Stimulated activated CD4-positive, alpha-beta T cell treated with anti-CD3 and anti-CD28 coated beads, Interleukin-4, amount 100 ng/mL, for 24 hours (primary cell): ENCODE measurements around the gene FBXO41.

Experiments used
- DNase-seq: peaks from one replicate; pipeline ENCODE4 v3.0.0-alpha.2; 2020

The FBXO41 gene

DNA sequence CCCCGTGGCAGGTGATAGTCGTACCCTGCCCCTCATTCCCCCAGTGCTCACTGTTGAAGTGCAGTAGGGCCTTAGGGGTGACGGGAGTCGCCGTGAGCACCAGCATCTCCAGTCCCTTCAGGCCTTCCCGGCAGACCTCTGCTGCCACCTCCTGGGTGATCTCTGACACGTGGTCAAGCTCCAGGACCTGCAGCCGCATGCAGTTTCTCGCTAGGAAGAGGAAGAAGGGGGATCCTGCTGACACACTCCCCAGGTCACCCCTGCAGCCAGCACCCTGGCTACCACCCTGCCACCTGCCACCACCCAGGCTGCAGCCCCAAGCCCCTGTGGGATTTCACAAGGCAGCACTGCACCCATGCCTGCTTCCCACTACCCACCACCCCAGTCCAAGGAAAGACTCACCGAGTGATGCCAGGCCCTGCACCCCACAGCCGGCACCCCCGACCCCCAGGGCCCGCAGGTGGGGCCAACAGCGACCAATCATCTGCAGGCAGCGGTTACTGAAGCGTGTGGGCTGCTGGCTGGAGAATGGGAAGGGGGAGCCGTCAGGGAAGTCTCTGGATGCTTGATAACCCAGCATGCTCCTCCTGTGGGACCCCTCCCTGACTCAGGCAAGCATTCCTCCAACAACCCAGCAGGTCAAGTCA, 23.8 kb downstream of the FBXO41 start:
- DNase-seq, result no peak

DNA sequence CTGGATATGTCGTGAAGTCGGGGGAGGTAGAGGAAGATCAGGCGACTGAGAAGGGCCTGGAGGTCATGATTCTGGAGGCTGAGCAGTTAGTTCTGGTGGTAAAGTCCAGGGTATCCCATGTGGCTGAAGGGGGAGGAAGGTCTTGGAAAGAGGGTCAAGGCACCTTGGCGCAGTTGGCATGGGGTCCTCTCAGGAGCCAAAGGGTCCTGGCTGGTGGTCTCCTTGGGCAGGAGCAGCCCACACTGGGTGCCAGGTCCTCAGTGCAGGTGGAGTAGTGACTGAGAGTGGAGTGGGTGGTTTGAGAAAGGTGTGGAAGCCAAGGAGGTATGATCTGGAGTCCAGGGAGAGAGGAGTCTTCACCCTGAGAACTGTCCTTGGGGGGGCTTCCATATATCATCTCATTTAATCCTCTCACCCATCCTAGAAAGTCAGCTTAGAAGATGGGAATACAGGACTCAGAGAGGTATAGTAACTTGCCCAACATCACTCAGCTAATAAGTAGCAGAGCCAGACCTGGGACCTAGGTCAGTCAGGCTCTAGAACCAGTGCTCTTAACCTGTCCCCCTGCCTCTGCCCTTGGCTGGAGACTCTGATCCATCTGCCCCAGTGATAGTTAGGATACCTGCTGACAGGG, 24.5 kb downstream of the FBXO41 start:
- no peak for DNase-seq

DNA sequence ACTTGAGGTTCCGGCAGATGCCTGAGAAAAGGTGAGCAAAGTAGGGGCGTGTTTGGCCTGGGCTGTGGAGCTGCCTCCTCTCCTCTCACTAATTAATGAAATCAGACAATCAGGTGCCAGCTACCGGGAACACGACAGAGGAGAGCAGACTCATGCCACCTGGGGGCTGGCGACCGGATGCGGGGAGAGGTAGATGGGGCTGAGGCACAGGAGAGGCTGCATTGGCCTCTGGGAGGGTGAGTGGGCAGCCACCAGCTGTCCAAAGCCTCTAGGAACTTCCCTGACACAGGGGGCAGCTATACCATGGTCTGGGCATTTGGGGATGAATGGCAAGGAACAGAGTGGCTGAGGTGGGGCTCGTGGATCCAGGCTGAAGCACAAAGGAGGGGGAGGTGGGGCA, 25.0 kb downstream of the FBXO41 start:
- DNase-seq, result no peak

DNA sequence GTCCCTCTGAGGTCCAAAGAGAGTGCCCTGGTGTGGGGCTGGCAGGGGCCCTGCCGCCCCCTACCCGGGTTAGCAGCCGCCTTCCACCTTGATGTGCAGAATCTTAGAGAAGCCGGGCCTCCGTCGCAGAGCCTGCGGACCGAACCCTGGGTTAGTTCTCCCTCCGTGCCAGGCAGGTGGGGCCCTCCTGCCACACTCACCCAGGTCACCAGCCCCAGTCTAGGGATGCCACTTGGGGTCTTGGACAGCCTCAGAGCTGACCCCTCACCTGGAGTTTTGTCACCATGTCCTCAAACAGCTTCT, 25.4 kb downstream of the FBXO41 start:
- DNase-seq, result no peak

DNA sequence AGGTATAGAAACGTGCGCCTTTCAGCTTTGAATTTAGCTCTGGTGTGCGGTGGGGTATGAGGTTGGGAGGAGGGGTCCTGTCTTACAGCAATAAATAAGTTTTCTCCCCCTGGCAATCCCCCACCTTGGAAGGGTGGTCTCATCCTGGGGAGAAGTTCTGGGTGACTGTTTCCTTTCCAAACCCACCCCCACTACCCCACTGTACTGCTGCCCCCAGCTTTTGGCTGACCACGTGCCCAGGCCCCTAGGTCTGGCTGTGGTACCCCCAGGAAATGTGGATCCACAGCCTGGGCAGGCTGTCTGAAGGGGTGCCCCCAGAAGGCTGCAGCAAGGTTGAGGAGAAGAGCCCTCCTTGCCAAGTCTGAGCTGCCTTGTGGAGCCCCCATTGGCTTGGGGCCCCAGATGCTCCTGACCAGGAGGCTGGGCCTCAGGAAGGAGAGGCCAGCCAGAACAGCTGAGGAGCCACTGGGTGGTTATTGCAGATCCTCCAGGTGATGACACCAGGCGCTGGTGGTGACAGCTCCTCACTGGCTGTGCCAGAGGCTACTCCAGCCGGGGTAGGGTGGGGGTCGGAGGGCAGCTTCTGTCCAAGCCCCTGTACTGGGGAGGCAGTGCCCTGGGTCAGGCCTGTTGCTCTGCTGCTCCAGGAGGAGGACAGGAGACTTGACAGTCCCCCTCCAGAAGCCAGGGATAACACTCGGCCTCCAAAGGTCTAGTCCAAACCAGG, 25.9 kb downstream of the FBXO41 start:
- DNase-seq, result no peak

DNA sequence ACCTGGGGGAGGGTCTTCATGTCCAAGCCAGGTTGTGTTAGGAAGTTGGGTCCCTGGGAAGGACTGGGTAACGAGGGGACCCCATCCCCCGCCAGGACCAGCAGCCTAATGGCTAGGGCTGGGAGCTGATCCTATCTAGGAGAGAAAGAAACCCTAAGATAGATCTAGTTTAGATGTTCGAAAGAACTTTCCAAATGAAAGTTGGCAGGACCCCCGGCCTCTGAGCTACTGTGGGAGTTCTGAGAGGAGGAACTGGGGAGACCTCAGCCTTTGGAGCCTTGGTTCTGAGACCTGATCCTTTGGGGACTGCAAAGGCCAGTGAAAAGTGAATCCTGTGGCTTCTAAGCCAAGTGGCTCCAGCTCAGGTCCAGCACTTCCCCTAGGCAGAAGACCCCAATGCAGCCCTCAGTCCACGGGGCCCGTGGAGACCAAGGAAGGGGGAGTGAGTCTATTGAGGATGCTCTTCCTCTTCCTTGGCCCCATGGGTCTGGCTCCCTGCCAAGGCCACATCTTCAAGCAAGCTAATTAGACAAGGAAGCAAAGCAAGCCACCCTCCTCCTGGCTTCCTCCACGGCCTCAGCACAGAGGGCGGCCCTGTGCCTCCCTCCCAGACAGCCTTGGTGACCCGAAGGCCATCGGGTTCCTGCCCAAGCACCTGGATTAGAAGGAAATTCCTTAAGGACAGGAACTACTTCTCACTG, 26.7 kb downstream of the FBXO41 start:
- no peak for DNase-seq

DNA sequence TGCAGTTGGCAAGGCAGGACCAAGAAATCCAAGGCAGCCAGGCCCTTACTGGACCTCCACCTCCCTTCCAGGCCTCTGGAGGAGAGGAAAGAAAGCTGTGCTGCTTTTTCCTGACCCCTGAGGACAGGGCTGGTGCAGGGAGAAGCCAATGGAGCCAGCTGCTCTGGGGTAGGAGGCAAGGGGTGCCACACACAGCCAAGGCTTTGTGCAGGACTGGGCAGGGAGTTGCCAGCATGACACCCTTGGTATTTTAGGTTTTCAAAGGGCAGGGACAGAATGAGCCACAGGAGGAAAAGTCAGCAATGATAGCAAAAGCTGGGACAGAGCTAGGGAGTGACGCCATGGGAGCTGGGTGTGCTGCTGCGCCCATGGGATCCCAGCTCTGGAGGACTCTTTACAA, 27.3 kb downstream of the FBXO41 start:
- no peak for DNase-seq

DNA sequence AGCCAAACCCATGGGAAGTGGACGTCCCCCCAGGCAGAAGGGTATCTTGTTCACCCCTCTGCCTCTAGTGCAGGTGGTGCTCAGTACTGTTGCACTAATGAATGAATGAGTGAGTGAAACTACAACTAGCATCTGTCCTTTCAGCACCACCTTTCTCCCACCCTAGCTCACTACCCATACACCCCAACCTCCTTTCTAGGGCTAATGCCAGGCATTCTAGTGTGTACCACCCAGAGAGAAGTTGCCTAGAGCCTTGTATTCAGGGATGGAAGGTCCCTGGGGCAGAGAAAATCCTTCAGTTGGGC, 27.7 kb downstream of the FBXO41 start:
- no peak for DNase-seq

DNA sequence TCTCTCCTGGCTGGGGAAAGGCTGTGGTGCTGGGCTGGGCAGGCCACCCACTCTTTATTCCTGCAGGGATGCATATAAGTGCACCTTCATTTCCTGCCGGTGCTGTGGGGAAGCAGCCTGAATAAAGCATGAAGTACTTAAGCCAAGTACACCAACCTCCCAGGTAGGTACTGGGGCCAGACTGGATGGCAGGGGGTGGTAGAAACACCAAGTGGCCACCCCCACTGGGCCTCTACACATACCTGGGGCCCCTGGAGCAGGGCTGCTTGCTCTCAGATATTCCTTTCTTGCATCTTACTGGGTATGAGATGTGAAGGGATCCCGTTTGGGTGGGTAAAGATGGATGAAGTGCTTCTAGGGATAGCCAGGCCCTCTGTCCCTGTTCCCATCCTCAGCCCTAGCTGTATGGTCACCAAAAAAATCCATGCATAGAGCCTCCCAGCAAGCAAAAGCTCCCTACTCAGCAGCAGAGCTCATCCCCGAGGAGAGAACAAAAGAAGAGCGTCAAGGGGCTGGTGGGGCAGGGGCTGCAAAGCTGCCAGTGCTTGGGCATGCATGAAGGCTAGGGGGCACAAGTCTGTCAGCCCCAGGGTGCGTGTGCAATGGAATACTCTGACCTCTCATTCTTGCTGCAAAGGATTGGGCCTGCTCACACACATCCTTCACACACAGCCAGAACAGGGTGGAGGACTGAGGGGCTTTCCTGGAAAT, 28.2 kb downstream of the FBXO41 start:
- DNase-seq, result no peak

DNA sequence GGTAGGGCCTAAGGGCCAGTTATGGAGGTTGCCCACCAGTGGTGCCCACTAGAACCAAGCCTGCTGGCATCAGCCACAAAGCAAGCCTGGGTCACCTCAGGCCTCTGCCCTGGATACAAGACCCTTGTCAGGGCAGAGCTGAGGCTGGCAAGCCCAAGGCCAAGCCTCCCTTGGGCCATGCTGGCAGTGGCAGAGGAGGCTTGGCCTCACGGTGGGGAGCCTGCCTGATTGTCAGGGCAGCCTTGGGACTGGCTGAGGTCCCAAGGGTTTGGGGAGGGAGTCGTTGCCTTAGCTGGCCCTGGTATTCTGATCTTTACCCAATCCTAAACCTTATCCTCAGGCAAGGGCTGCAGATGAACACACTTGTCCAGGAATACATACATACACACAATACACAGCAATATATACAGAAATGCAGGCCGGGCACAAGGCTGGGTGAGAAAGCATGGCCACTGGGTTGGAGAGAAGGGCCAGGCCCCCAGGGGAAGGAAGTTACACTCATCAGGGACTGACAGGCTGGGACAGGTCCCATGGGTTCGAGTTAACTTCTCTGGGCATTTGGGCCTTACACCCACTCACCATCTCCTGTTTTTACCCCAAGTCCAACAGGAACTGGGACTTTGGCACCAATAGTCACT, 29.2 kb downstream of the FBXO41 start:
- DNase-seq, result no peak

DNA sequence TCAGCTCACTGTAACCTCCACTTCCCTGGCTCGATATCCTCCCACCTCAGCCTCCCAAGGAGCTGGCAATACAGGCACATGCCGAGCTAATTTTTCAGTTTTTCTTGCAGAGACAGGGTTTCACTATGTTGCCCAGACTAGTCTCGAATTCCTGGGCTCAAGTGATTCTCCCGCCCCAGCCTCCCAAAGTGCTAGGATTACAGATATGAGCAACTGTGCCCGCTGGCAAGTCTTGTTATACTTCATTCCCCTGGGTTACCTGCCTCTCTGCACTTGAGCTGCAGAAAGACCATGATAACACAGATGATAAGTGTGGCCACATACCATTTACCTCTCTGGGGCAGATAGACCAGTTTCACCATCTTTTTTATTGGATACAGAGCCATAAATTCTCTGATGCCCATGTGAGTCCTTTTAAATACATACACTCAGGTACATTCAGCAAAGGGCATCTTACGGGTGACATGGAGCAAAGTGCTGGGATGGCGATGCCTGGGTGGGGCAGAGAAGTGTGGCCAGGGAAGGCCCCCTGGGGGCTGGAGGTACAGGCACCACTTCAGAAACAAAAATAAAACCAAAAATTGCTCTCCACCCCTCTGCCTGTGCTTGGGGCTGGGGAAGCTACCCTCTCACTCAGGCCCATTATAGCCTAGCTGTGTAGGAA, 29.8 kb downstream of the FBXO41 start:
- no peak for DNase-seq

DNA sequence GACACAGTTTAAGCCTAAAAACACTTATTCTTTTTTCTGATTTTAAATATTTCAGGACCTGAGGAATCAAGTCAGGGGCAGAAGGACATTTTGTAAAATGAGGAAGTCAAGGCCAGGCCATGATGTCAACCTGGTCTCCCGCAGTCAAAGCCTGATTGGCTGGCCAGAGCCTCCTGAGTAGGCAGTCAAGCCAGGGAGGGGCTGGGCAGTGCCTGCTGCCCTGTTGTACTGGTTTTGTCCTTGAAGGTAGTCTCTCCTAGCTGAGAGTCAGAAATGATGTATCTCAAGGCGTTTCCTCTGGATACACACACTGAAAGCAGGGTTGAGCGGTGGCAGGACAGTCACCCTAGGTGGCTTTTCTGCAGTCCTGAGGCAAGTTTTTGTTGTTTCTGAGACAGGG, 30.4 kb downstream of the FBXO41 start:
- DNase-seq, result no peak

DNA sequence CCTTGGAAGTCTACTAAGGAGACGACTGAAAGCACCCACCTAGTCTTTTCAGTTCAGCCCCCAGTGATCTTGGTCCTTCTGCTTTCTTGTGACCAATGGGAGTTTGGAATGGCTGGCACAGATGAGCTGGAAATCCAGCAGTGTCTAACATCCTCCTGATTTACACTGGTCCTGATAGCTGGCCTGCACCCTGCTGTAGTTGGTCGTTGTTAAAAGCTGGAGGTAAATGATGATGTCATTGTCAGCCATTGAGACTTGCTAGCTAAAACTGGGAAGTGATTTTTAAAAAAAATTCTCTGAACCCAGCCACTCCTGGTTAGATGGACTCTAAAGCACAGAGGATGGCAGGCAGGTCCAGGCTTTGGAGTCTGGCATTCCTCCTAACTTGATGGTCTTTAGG, 30.9 kb downstream of the FBXO41 start:
- no peak for DNase-seq

DNA sequence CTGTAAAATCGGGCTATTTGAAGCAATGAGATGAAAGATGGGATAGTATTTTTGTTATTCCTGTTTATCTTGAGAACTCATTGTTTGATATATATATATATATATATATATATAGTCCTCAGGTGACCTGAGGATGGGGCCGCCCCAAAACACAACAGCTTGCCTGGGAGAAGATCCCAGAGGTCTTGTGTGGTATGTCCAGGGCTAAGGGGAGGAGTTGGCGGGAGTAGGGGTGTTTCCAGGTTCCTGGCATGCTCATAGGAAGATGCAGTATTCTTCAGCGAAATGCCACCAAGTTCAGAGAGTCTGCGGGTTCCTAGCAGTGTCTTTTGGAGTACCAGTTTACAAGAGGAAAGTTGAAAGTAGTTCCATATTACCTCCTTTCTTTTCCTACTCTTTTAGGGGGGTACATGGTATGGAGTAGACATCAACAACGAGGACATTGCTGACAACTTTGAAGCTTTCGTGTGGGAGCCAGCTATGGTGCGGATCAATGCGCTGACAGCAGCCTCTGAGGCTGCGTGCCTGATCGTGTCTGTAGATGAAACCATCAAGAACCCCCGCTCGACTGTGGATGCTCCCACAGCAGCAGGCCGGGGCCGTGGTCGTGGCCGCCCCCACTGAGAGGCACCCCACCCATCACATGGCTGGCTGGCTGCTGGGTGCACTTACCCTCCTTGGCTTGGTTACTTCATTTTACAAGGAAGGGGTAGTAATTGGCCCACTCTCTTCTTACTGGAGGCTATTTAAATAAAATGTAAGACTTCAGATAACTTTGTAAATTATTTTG, 31.8 kb downstream of the FBXO41 start:
- no peak for DNase-seq

DNA sequence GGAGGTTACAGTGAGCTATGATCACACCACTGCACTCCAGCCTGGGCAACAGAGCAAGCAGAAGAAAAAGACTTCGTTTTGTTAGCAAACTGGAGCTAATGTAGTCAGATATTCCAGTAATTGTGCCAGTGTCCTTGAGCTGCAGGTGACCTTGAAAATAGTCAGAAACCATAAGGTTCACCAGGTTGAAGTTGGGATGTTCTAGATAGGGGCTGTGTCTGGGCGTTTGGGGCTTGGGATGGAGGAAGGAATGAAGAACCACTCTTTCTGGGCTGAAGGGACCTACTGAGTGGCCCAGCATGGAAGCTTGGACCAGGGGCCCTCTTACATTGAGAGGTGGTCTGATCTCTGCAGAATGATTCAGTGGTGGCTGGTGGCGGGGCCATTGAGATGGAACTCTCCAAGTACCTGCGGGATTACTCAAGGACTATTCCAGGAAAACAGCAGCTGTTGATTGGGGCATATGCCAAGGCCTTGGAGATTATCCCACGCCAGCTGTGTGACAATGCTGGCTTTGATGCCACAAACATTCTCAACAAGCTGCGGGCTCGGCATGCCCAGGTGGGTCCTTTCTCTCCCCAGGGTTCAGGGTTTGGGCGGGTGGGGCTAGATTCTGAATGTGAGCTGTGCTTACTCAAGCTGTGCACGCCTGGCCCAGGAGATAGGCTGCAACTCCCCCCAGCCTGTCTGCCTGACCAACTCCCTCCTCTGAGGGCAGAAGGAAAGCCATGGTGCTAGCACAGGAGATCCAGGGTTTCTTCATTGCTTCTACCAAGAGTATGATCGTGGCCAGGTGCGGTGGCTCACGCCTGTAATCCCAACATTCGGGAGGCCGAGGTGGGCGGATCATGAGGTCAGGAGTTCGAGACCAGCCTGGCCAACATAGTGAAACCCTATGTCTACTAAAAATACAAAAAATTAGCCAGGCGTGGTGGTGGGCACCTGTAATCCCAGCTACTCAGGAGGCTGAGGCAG, 33.1 kb downstream of the FBXO41 start:
- no peak for DNase-seq

DNA sequence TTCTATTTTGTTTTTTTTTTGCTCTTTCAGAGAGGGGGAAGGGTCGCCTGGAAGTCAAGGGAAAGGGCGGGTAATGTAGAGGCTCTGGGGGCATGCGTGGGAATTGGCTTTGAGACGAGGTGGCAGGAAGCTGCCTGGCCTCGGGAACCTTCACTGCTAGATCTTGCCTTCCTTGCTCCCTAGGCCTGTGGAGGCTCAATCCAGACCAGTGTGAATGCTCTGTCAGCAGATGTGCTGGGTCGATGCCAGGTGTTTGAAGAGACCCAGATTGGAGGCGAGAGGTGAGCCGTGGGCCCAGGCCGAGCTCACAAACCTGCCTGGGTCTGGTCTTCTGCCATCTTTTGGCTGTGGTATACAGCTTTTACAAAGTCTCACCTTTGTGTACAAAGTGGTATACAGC, 34.6 kb downstream of the FBXO41 start:
- DNase-seq, result no peak

DNA sequence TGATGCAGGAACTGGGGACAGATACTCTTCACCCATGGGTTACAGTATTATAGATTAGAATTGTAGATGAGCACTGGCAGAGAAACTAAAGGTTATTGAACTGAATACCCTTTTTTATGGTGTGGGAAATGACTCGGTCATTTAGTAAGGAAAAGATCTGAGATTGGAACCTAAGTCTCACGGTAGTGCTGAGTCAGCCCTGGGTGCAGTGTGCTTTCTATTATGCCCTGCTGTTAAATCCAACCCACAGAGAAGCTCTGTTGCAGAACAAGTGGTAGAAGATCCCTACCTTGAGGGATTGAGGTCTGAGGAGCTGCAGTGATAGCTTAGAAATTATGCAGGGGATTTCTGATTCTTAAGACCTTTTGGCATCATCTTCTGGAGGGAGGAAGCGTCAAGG, 37.4 kb downstream of the FBXO41 start:
- no peak for DNase-seq

DNA sequence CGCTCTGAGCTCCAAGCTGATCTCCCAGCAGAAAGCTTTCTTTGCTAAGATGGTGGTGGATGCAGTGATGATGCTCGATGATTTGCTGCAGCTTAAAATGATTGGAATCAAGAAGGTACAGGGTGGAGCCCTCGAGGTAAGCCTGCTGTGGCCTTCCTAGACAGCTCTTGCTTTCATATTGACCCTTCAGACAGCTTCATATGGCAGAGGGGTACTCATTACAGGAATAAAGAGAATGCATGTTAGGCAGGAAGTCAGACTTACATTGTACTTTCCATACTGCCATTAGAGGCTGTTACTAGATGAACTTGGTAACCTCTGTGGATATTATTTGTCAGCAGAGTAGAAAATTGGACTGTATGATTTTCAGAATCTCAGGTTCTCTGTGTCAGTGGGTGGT, 39.7 kb downstream of the FBXO41 start:
- DNase-seq, result no peak

DNA sequence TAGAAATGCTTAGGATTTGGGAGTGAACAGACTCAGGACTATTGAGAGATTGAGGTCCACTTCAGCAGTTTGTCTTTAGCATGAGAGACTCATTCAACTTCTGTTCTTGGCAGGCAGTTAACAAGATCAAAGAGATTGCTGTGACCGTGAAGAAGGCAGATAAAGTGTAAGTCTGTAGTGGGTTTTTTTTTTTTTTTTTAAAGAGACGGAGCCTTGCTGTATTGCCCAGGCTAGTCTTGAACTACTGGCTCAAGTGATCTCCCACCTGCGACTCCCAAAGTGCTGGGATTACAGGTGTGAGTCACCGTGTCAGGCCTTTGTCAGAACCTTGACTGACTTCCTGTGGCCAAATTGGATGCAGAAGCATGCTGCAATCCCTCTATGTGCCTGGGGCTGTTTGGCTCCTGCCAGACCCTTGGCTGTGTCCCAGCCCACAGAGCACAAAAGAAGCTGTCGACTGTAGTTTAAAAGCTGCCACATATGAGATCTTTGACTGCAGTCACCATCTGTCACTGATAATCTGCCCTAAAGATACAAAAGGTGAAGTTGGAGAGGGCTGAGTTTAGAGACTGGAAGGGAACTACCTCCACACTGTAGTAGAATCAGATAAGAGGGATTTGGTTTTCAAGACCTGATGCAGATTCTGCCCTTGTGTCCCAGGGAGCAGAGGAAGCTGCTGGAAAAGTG, 40.3 kb downstream of the FBXO41 start:
- DNase-seq, result no peak

DNA sequence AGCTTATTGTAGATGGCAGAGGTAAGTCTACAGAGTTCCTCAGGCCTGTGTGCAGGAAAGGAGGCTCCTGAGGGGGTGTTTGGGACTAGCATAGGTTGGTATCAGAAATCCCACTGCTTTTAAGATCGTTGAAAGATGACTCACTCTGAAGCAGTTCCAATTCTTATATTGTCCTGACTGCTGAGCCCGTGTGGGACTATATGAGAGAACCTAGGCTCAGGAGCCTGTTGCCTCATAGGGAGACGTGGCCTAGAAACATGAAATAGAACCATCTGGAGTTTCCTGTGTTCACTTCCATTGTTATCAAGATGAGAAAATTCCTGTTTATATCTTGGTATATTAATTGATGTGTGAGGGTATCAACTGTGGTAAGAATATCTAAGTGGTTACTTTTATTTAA, 44.5 kb downstream of the FBXO41 start:
- no peak for DNase-seq
